Measurements from ENCODE around the gene KRTAP2-4. TPM values are rescaled to one million over a fixed set of nuclear protein-coding genes. Genes with fewer than 3 reads are reported as not detected.
"Not testable (repeated sequence)": the region's sequence is repeated elsewhere in the genome, so short reads cannot be mapped to it uniquely, and the experiment has no call there.

The KRTAP2-4 gene
- total RNA-seq, result not detected

GRCh38 chr17:41065829-41066624 lies at the start of gene KRTAP2-4:
TSS of gene KRTAP2-4 (minus strand) at chr17:41065879. CDS start at chr17:41065845, 34 bp downstream.
- TF ChIP-seq CTCF (IDR thresholded peaks at IDR 0.05; ENCODE audit: low read depth), result no peak

- no peak for TF ChIP-seq CTCF (IDR thresholded peaks at IDR 0.05; ENCODE audit: low read depth)
These were observed 45.6 kb upstream of the KRTAP2-4 start for GRCh38 chr17:41111151-41111885.

GRCh38 chr17:41107941-41108450 lies 42.3 kb upstream of the KRTAP2-4 start:
- TF ChIP-seq CTCF (IDR thresholded peaks at IDR 0.05; ENCODE audit: low read depth), result no peak

- not testable (repeated sequence) for TF ChIP-seq CTCF (IDR thresholded peaks at IDR 0.05; ENCODE audit: low read depth)
These were observed 39.7 kb upstream of the KRTAP2-4 start, which contains the start of gene KRTAP4-9 for GRCh38 chr17:41105347-41105746. TSS of gene KRTAP4-9 (plus strand) at chr17:41105389. CDS start at chr17:41105389, 0 bp downstream.

GRCh38 chr17:41103896-41104295 lies 38.2 kb upstream of the KRTAP2-4 start:
- TF ChIP-seq CTCF (IDR thresholded peaks at IDR 0.05; ENCODE audit: low read depth), result no peak

- TF ChIP-seq CTCF (IDR thresholded peaks at IDR 0.05; ENCODE audit: low read depth), result no peak
These were observed 36.0 kb upstream of the KRTAP2-4 start, which contains the start of gene KRTAP4-16 for GRCh38 chr17:41101586-41102259. TSS of gene KRTAP4-16 (minus strand) at chr17:41102209. CDS start at chr17:41102209, 0 bp downstream.

Measured in subcutaneous adipose tissue (tissue), 4 donors.